Measurements from ENCODE around the gene DNAJA3. TPM values are rescaled to one million over a fixed set of nuclear protein-coding genes. Genes with fewer than 3 reads are reported as not detected.

Gene DNAJA3
- total RNA-seq, 5 donors from 2014 or later (not counting 1 experiment from before 2014, with no cell fraction given) = 37.7 to 73.8 (median 65.7) TPM

- Mint-ChIP-seq H3K27ac (peak overlapping the region in 1 of 2 donors; percentile 19), H3K36me3 (peaks cover 8% of the 10 kb centered on the region), H3K9me3 (no peaks in the 10 kb centered on the region), H3K27me3 (no peaks in the 10 kb centered on the region), H3K4me1 (peaks cover 27 to 39% (median 31%) of the 10 kb centered on the region in 3 donors), H3K4me3 (peak overlapping the region in 1 of 3 donors; percentile 37)
- DNase-seq = no peak
- peaks cover 19 to 28% of the 10 kb centered on the region in 2 experiments for H3K4me1 ChIP-seq (ENCODE audit: control insufficient read depth in 1 of 2, extremely low read depth in 1 of 2, insufficient read depth in 2 of 2, low read length in 2 of 2)
- WGBS (ENCODE audit: insufficient coverage) = 95% methylated on average over 2 of the region's 7 CpGs
- peaks cover 5 to 12% of the 10 kb centered on the region in 2 donors for H3K36me3 ChIP-seq (ENCODE audit: control insufficient read depth in 2 of 2, extremely low read depth in 1 of 2, insufficient read depth in 1 of 2, low read length in 1 of 2)
- ChIA-PET CTCF (interaction anchor here in 1 of 2 donors (0.7 kb wide), 1 partner anchor 91 kb away, joined by 5 read pairs; no protein-coding TSS in a partner anchor), POLR2A (interaction anchor here in 1 of 2 donors (0.7 kb wide), 1 partner anchor 72 kb away, joined by 10 read pairs; no protein-coding TSS in a partner anchor)
- no peak for ATAC-seq (replicated peaks in 1 of 4)
- H3K27ac ChIP-seq (ENCODE audit: low read length) = no peak overlapping the region
- H3K9me3 ChIP-seq = no peaks in the 10 kb centered on the region
- H3K4me3 ChIP-seq (ENCODE audit: control insufficient read depth in 1 of 2, extremely low read depth in 1 of 2, low read length in 1 of 2) = no peak overlapping the region
- H3K27me3 ChIP-seq (replicated peaks in 1 of 2; ENCODE audit: control insufficient read depth in 2 of 2, extremely low read depth in 1 of 2, insufficient read depth in 2 of 2, low read length in 1 of 2) = no peaks in the 10 kb centered on the region
These were observed 2.8 kb downstream of the DNAJA3 start for GRCh38 chr16:4428500-4428899.

- ChIA-PET CTCF (interaction anchor here in 1 of 2 donors (0.6 kb wide), 1 partner anchor 14 kb away, joined by 3 read pairs; no protein-coding TSS in a partner anchor), POLR2A (no interaction called here)
- peaks cover 19% of the 10 kb centered on the region for H3K36me3 Mint-ChIP-seq
- H3K4me1 Mint-ChIP-seq = peaks cover 24 to 40% (median 30%) of the 10 kb centered on the region in 3 donors
- no peak overlapping the region for H3K27ac ChIP-seq (ENCODE audit: low read length)
- H3K9me3 Mint-ChIP-seq = no peaks in the 10 kb centered on the region
- no peaks in the 10 kb centered on the region for H3K9me3 ChIP-seq
- H3K27me3 Mint-ChIP-seq = no peaks in the 10 kb centered on the region
- H3K4me1 ChIP-seq (ENCODE audit: control insufficient read depth in 1 of 2, extremely low read depth in 1 of 2, insufficient read depth in 2 of 2, low read length in 2 of 2) = peaks cover 15 to 20% of the 10 kb centered on the region in 2 experiments
- no peaks in the 10 kb centered on the region for H3K27me3 ChIP-seq (replicated peaks in 1 of 2; ENCODE audit: control insufficient read depth in 2 of 2, extremely low read depth in 1 of 2, insufficient read depth in 2 of 2, low read length in 1 of 2)
- H3K4me3 ChIP-seq (ENCODE audit: control insufficient read depth in 1 of 2, extremely low read depth in 1 of 2, low read length in 1 of 2) = no peak overlapping the region
- no peak overlapping the region for H3K27ac Mint-ChIP-seq
- WGBS (ENCODE audit: insufficient coverage) = 97% methylated on average over 6 of the region's 9 CpGs
- H3K36me3 ChIP-seq (ENCODE audit: control insufficient read depth in 2 of 2, extremely low read depth in 1 of 2, insufficient read depth in 1 of 2, low read length in 1 of 2) = peaks cover 10 to 33% of the 10 kb centered on the region in 2 donors
- no peak overlapping the region for H3K4me3 Mint-ChIP-seq
- no peak for ATAC-seq (replicated peaks in 1 of 4)
- no peak for DNase-seq
These were observed 5.4 kb downstream of the DNAJA3 start for GRCh38 chr16:4431023-4431422.

DNA sequence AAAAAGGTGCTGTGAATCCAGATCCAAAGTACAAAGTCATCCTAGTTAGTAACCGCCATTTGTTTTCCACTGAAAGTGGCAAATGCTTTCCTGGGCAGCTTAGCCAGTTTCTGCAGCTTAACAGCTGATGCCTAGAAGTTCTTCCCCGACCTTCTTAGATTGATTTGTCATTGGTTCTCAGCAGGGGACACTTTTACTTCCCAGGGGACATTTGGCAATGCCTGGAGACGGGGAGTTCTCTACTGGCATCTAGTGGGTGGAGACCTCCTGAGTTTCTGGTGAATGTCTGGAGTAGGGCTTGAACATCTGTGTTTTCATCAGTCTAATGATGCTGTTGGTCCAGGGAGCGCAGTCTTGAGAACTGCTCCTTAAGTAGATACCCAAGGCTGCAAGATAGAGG, 7.6 kb downstream of the DNAJA3 start:
- no peaks in the 10 kb centered on the region for H3K27me3 ChIP-seq (replicated peaks in 1 of 2; ENCODE audit: control insufficient read depth in 2 of 2, extremely low read depth in 1 of 2, insufficient read depth in 2 of 2, low read length in 1 of 2)
- H3K27ac Mint-ChIP-seq = no peak overlapping the region
- H3K27me3 Mint-ChIP-seq = no peaks in the 10 kb centered on the region
- CTCF ChIA-PET = interaction anchor here in 1 of 2 donors (0.6 kb wide), 1 partner anchor 27 kb away, joined by 7 read pairs; no protein-coding TSS in a partner anchor
- H3K36me3 Mint-ChIP-seq = peaks cover 28% of the 10 kb centered on the region
- POLR2A ChIA-PET = no interaction called here
- H3K4me3 ChIP-seq (ENCODE audit: control insufficient read depth in 1 of 2, extremely low read depth in 1 of 2, low read length in 1 of 2) = no peak overlapping the region
- peaks cover 13 to 25% (median 14%) of the 10 kb centered on the region in 3 donors for H3K4me1 Mint-ChIP-seq
- WGBS (ENCODE audit: insufficient coverage) = 100% methylated on average over 4 of the region's 4 CpGs
- no peak overlapping the region for H3K27ac ChIP-seq (ENCODE audit: low read length)
- H3K9me3 ChIP-seq = no peaks in the 10 kb centered on the region
- H3K4me1 ChIP-seq (ENCODE audit: control insufficient read depth in 1 of 2, extremely low read depth in 1 of 2, insufficient read depth in 2 of 2, low read length in 2 of 2) = peaks cover 3% of the 10 kb centered on the region in 2 experiments
- DNase-seq (no peak), ATAC-seq (replicated peaks in 1 of 4) (no peak)
- no peaks in the 10 kb centered on the region for H3K9me3 Mint-ChIP-seq
- no peak overlapping the region for H3K4me3 Mint-ChIP-seq
- peaks cover 14 to 53% of the 10 kb centered on the region in 2 donors for H3K36me3 ChIP-seq (ENCODE audit: control insufficient read depth in 2 of 2, extremely low read depth in 1 of 2, insufficient read depth in 1 of 2, low read length in 1 of 2)

- POLR2A ChIA-PET = no interaction called here
- peak overlapping the region in 1 of 2 donors; percentile 26 for H3K27ac Mint-ChIP-seq
These were observed 8.5 kb downstream of the DNAJA3 start for GRCh38 chr16:4433914-4434787.

GRCh38 chr16:4435337-4436067, 9.8 kb downstream of the DNAJA3 start:
- H3K27ac ChIP-seq (ENCODE audit: low read length) = no peak overlapping the region
- H3K9me3 Mint-ChIP-seq = no peaks in the 10 kb centered on the region
- 100% methylated on average over 3 of the region's 8 CpGs for WGBS (ENCODE audit: insufficient coverage)
- ATAC-seq (replicated peaks in 1 of 4) (no peak), DNase-seq (no peak)
- H3K4me3 ChIP-seq (ENCODE audit: control insufficient read depth in 1 of 2, extremely low read depth in 1 of 2, low read length in 1 of 2) = no peak overlapping the region
- peaks cover 22 to 70% of the 10 kb centered on the region in 2 donors for H3K36me3 ChIP-seq (ENCODE audit: control insufficient read depth in 2 of 2, extremely low read depth in 1 of 2, insufficient read depth in 1 of 2, low read length in 1 of 2)
- CTCF ChIA-PET = no interaction called here
- H3K27me3 Mint-ChIP-seq = no peaks in the 10 kb centered on the region
- peaks cover 28% of the 10 kb centered on the region for H3K36me3 Mint-ChIP-seq
- no peaks in the 10 kb centered on the region for H3K27me3 ChIP-seq (replicated peaks in 1 of 2; ENCODE audit: control insufficient read depth in 2 of 2, extremely low read depth in 1 of 2, insufficient read depth in 2 of 2, low read length in 1 of 2)
- H3K4me1 ChIP-seq (ENCODE audit: control insufficient read depth in 1 of 2, extremely low read depth in 1 of 2, insufficient read depth in 2 of 2, low read length in 2 of 2) = no peaks in the 10 kb centered on the region
- H3K9me3 ChIP-seq = no peaks in the 10 kb centered on the region
- POLR2A ChIA-PET = no interaction called here
- H3K27ac Mint-ChIP-seq = peak overlapping the region in 1 of 2 donors; percentile 55
- H3K4me3 Mint-ChIP-seq = no peak overlapping the region
- H3K4me1 Mint-ChIP-seq = peaks cover 10 to 21% (median 15%) of the 10 kb centered on the region in 3 donors

More at GRCh38 chr16:4433914-4434787, 8.5 kb downstream of the DNAJA3 start:
- H3K27ac ChIP-seq (ENCODE audit: low read length) = no peak overlapping the region
- CTCF ChIA-PET = interaction anchor here in 1 of 2 donors (0.7 kb wide), 1 partner anchor 190 kb away, joined by 4 read pairs; the partner anchor contains the start of gene MGRN1
- peaks cover 14 to 60% of the 10 kb centered on the region in 2 donors for H3K36me3 ChIP-seq (ENCODE audit: control insufficient read depth in 2 of 2, extremely low read depth in 1 of 2, insufficient read depth in 1 of 2, low read length in 1 of 2)
- no peak overlapping the region for H3K4me3 ChIP-seq (ENCODE audit: control insufficient read depth in 1 of 2, extremely low read depth in 1 of 2, low read length in 1 of 2)
- Mint-ChIP-seq H3K27me3 (no peaks in the 10 kb centered on the region), H3K4me1 (peaks cover 9 to 21% (median 10%) of the 10 kb centered on the region in 3 donors), H3K9me3 (no peaks in the 10 kb centered on the region), H3K4me3 (no peak overlapping the region), H3K36me3 (peaks cover 24% of the 10 kb centered on the region)
- no peaks in the 10 kb centered on the region for H3K4me1 ChIP-seq (ENCODE audit: control insufficient read depth in 1 of 2, extremely low read depth in 1 of 2, insufficient read depth in 2 of 2, low read length in 2 of 2)
- no peaks in the 10 kb centered on the region for H3K27me3 ChIP-seq (replicated peaks in 1 of 2; ENCODE audit: control insufficient read depth in 2 of 2, extremely low read depth in 1 of 2, insufficient read depth in 2 of 2, low read length in 1 of 2)
- DNase-seq (no peak), ATAC-seq (replicated peaks in 1 of 4) (no peak)
- H3K9me3 ChIP-seq = no peaks in the 10 kb centered on the region
- 97% methylated on average over 6 of the region's 12 CpGs for WGBS (ENCODE audit: insufficient coverage)

DNA sequence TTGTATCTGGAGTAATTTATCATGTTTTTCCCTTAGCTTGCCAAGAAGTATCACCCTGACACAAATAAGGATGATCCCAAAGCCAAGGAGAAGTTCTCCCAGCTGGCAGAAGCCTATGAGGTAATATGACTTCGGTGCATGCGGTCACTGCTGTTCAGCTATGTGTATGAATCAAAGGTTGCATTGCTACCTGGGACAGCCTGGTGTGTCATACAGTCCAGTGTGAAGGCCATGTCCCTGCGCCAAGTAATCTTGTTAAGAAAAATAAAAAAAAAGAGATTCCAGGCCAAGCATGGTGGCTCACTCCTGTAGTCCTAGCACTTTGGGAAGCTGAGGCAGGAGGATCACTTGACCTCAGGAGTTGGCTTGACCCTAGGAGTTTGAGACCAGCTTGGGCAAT, 11.7 kb downstream of the DNAJA3 start:
- 100% methylated on average over 2 of the region's 3 CpGs for WGBS (ENCODE audit: insufficient coverage)
- H3K4me3 Mint-ChIP-seq = no peak overlapping the region
- H3K9me3 Mint-ChIP-seq = no peaks in the 10 kb centered on the region
- H3K36me3 Mint-ChIP-seq = peaks cover 46% of the 10 kb centered on the region
- Histone ChIP-seq H3K4me1 (ENCODE audit: control insufficient read depth in 1 of 2, extremely low read depth in 1 of 2, insufficient read depth in 2 of 2, low read length in 2 of 2) (no peaks in the 10 kb centered on the region), H3K9me3 (no peaks in the 10 kb centered on the region), H3K4me3 (ENCODE audit: control insufficient read depth in 1 of 2, extremely low read depth in 1 of 2, low read length in 1 of 2) (no peak overlapping the region), H3K36me3 (ENCODE audit: control insufficient read depth in 2 of 2, extremely low read depth in 1 of 2, insufficient read depth in 1 of 2, low read length in 1 of 2) (peaks cover 21 to 80% of the 10 kb centered on the region in 2 donors), H3K27ac (ENCODE audit: low read length) (no peak overlapping the region), H3K27me3 (replicated peaks in 1 of 2; ENCODE audit: control insufficient read depth in 2 of 2, extremely low read depth in 1 of 2, insufficient read depth in 2 of 2, low read length in 1 of 2) (no peaks in the 10 kb centered on the region)
- DNase-seq = no peak
- ChIA-PET POLR2A (interaction anchor here in 1 of 2 donors (0.5 to 0.6 kb wide), 2 partner anchors 200 to 605 kb away, joined by 3 read pairs; no protein-coding TSS in a partner anchor), CTCF (interaction anchor here in 1 of 2 donors (0.7 kb wide), 1 partner anchor 149 kb away, joined by 3 read pairs; no protein-coding TSS in a partner anchor)
- peaks cover 12 to 15% (median 14%) of the 10 kb centered on the region in 3 donors for H3K4me1 Mint-ChIP-seq
- H3K27me3 Mint-ChIP-seq = no peaks in the 10 kb centered on the region
- ATAC-seq (replicated peaks in 1 of 4) = no peak
- no peak overlapping the region for H3K27ac Mint-ChIP-seq

Data from T-cell (primary cell).